CD4-positive, alpha-beta T cell treated with Interleukin-4 for 4 hours (primary cell): ENCODE data around the gene RALBP1.
A peak's percentile ranks its signal among the peaks of the same experiment; 100 is the strongest.

Source experiments
- DNase-seq: peaks from one replicate; pipeline ENCODE4 v3.0.0-alpha.2; 2020

Gene RALBP1

DNA sequence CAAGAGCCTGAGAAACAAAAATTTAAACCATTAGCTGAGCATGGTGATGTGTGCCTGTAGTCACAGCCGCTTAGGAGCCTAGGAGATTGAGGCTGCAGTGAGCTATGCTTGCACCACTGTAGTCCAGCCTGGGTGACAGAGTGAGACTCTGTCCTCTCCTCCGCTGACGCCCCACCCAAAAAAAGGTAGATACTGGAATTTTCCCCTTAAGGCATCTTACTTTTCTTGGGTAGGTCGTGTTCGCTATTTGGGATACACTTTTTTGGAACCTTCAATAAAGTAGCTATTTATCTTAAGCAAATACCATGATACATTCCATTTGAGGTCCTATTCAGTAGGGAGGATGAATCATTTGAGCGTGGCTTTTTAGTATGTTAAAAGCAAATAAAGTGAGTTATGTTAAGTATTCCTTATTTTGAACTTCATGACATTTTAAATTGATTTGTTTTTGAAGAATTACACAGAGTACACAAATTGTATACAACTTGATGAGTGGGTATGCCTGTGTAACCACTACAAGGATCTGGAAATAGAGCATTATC, 38.7 kb downstream of the RALBP1 start:
- no peak for DNase-seq

DNA sequence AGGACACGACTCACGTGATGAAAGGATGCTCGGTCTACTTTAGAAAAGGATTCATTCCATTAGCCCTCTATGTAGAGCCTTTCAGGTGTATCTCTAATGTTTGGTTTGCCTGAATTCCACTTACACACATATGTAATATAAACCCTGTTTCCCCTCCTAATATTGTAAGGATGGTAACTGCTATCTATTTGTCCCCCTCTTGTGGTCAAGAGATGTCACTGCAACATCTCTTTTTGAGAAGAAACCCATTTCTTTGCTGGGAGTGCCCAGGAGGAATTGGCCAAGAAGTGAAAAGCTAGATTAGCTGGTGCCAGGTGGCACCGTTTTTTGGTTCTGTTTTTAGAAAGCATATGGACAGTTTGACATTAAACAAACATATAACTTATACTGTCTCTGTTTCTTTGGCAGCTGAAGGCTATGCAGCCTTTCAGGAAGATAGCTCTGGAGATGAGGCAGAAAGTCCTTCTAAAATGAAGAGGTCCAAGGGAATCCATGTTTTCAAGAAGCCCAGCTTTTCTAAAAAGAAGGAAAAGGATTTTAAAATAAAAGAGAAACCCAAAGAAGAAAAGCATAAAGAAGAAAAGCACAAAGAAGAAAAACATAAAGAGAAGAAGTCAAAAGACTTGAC, 41.2 kb downstream of the RALBP1 start:
- peak; percentile 62 for DNase-seq

DNA sequence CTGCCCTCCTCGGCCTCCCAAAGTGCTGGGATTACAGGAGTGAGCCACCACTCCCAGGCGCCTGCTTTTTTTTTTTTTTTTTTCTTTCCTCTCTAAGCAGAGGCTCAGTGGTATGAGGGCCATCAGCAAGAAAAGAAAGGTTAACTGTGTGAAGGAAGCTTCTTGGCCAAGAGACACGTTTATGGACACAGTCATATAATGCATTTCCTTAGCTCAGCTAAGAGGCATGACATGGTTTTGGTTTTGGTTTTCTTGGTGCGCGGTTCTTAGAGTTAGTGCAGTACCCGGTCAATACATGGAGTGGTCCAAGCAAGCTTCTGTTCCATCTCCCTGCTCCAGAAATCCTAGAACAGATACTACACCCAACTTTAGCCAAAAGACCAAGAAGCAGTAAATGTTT, 42.6 kb downstream of the RALBP1 start:
- DNase-seq = no peak

DNA sequence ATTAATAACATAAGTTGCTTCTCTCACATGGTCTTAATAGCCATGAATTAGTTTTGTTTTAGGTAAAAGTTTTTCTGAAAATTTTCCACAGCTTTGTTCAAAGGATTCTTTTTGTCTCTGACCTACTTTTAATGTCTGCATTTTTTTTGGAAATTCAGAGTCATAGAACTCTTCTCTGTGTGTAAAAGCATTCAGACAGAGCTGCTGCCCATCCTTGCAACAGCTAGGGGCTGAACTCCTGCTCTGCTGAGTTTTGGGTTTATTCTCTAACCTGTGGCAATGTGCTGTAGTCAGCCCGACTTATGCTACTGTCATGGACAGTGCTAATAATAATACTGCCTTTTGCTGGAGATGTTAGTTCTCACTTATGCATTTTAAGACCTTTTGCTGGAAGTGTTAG, 44.1 kb downstream of the RALBP1 start:
- no peak for DNase-seq

DNA sequence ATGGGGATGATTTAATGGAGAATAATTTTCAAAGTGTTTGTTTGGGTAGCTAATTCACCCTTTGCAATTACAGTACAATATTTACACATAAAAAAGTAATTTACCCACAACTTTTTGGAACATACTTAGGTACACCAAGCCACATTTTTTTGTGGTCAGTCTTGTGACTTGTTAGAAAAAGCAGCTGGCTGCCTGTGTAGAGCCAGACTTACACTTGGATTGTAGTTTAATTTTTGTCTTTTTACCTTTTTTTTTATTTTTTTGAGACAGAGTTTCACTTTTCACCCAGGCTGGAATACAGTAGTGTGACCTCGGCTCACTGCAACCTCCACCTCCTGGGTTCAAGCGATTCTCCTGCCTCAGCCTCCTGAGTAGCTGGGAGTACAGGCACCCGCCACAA, 45.4 kb downstream of the RALBP1 start:
- DNase-seq = no peak

DNA sequence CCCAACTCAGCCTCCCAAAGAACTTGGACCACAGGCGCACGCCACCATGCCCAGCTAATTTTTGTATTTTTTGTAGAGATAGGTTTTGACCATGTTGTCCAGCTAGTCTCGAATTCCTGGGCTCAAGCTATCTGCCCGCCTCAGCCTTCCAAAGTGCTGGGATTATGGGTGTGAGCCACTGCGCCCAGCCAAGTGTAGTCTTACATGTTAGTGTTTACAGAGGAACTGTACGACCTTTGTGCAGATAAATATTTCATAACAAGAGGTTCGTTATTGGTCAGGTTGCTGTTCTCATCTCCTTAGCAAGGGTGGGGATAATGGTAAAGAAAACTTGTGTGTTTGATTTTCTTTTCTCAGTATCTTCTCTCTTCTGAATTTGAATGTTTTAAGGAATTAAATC, 46.5 kb downstream of the RALBP1 start:
- DNase-seq = no peak

DNA sequence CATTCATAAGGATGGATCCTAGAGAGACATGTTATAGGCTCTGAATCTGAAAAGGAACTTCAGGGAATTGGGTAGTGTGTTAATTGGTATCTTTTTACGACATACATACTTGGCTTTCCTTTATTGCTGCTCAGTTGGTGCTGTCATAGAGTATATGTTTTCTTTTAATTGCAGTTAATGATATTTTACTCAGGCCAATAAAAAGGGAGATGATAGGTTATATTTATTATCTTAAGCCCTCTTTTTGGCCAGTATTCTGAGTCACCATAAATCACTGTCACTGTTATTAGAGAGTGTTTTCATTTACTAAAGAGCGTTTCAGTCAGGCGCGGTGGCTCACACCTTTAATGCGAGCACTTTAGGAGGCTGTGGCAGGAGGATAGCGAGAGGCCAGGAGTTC, 47.6 kb downstream of the RALBP1 start:
- DNase-seq = no peak

DNA sequence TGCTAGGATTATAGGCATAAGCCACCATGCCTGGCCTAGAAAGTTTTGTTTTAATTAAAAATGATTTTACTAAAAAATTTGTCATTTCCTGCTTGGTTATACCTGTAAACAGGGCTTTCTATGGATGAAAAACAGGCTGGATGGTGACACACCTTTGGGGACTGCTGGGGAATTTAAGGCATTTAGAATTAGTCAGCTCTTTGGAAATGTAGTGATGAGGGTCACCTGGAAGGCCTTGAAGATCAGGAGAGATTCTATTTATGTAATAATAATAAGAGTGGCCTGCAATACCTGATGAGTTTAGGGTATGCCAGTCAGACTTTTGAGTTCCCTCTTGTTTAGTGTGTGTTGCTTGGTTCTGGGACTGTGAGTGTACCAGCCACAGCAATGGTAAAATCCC, 51.1 kb downstream of the RALBP1 start:
- no peak for DNase-seq

DNA sequence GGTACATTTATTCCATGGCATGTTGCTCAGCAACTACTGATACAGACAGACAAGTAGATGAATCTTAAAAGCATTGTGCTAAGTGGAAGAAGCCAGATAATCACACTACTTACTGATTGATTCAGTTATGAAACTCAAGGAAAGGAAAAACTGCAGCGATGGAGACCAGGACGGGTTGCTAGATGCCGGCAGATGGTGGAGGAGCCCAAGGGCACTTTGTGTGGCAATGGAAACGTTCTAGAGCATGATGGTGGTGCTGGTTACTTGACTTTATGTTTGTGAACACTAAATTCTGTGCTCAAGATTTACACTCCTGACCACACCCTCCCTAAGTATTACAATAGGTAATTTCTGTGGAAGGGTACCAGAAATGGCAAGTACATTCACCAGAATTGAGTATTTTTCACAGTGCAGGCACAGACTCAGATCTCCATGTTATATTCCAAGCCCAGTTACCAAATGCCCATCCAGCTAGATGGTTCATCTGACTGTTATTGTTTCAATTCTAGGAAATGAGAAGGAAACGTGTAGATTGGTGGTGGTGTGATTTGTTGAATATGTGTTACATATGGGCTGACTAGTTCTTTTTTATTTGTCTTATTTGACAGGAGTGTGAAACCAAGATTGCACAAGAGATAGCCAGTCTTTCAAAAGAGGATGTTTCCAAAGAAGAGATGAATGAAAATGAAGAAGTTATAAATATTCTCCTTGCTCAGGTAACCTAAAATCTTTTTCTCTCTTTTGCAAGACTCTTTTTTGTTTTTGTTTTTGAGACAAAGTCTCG, 55.1 kb downstream of the RALBP1 start:
- no peak for DNase-seq

DNA sequence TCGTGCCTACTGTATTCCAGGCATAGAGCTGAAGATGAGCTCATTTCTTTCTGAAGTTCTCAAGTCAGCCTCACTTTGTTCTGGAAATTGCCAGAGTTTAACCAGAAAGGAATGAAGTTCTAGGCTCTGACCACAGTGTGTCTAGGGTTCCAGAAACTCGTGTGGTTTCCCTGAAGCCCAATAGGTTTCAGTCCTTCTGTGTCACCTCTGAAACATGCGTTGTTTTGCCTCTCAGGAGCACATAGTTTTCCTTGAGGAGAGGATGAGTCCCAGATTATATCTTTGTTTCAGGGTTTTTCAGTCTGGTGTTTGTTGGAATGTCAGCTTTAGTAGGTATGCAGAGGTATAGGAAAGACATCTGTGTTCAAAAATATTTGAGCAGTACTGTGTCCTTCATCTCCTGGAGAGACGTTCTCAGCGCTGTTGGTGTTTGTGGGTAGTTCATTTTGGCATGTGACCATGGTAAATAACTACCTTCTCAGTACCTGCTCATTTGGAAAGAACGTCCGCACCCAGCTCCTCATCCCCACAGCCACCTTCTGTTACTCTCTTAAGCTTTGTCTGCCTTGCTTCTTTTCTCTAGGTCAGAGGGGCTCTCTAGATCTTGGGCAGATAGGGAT, 56.6 kb downstream of the RALBP1 start:
- DNase-seq = no peak

DNA sequence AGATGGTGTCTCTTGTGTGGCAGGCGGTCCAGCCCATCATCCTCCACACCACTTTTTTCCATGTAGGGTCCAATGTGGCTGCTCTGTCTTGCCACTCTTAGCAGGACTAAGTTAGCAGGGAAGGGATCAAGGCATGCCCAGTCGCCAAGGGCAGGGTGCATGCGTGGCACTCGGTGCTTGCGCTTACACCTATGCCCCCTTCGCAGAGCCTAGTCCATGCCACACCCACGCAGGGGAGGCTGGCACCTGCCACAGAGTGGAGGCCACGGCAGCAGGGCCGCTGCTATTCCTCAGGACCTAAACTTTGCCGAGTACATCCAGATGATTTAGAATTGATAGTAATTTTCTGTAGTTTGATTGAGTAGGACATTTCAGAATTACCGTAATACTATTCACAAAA, 59.5 kb downstream of the RALBP1 start:
- no peak for DNase-seq

DNA sequence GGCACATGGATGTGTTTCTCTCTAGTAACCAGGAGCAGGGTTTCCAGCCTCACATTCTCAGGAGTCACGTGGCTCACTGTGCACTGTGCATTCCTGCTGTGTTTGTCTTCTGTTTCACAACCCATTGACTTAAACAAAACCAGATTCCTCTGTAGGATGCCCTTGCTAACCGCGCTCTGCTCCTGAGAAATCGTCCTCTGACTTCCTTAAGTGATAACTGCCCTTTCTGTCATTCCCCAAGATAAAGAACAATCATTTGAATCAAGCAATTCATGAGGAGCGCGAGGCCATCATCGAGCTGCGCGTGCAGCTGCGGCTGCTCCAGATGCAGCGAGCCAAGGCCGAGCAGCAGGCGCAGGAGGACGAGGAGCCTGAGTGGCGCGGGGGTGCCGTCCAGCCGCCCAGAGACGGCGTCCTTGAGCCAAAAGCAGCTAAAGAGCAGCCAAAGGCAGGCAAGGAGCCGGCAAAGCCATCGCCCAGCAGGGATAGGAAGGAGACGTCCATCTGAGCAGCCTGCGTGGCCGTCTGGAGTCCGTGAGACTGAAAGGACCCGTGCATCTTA, 60.2 kb downstream of the RALBP1 start:
- no peak for DNase-seq

DNA sequence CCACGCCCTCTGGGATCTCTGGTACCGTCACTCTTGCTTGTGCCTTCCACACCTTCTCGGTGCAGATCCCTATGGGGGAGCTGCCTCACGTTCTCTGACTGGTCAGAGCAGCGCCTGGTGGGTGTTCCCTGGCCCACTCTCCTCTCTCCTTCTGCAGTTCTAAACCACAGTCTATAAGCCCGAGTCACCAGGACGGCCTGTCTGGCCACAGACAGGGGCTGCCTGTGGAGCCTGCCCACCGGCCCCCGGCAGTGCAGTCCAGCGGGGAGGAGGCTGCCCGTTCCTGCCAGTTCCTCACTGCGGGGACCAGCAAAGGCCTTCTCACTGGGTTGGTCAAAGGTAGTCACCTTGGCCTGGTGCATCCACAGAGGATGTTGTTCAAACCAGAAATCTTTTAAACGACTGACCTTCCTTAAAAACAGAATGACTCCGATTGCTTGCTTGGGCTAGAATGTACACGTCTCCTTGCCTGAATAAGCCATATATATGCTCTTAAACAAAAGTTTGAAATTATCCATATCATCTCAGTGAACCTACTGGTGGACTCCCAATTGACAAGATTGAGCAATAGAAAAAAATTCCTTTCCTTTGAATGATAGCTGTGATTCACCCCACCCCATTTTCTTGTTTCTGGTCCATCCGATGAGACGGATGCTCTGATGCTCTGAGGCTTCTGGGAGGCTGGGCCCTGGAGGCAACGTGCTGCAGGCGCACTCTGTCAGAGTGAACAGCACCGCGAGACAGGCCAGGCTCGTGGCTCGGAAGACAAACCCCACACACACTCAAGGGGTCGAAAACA, 61.2 kb downstream of the RALBP1 start:
- DNase-seq = no peak

DNA sequence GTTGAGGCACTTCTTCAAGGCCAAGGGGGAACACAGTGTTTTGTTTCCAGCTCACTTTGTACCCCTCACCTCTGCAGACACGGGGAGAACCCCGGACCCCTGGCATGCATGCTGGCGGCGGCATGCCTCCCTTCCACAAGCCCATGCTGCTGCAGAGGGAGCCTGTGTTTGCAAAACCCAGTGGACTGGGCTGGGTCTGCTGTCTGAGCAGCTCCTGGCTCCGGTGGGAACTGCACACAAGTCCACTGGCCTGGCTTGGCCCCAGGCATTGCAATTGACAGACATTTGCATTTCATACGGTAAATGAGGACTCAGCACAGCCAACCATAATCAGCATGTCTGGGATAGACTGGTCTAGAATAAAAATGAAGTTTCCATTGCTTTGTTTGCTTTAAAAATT, 62.4 kb downstream of the RALBP1 start:
- no peak for DNase-seq

DNA sequence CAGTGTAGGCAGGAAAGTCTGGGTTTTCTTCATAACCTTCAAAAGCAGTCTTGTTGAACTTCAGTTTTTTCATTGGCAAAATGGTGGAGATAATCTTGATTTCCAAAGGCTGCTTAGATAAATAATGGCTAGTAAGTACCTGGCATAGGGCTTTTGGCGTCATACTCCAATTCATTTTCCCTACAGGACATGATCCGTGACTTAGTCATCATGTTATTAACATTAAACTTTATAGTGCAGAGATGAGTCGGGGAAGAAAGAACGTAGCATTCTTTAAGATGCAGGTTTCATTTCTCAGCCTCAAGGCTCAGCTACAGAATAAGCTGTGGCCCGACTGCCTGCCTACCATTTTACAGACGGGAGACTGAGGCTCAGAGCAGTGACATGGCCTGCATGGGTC, 64.0 kb downstream of the RALBP1 start:
- no peak for DNase-seq

DNA sequence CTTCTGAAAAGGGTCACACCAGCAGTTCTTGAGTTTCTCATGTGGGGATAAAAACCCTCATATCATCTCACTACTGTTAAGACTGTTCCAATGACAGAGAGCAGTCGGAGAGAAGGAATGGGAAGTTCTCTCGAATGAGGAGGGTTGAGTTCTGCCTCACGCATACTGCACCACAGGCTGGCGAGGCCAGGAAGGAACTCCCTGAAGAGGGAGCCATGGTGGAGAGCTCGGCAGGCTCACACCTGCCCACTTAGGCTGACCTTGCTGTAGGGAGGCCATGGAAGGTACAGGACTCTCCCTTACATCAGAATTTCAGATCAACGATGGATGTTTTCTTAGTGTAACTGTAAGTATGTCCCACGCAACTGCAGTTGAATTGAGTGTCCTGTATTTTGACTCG, 64.6 kb downstream of the RALBP1 start:
- DNase-seq = no peak

DNA sequence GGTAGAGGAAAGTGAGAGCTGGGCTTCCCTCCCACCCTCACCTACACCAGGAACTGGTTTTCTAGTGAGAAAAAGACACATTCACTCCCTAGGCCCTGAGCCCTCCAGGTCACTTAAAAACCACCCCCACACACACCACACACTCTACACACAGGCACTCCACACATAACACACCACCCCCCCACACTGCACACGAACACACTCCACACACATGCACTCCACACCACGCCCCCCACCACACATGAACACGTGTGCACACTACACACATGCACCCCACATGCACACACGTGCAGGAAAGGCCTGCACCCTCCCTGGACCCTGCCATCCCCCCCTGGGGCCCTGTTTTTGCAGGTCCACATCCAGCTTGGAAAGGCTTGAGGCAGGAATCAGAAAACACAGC, 67.6 kb downstream of the RALBP1 start:
- no peak for DNase-seq

DNA sequence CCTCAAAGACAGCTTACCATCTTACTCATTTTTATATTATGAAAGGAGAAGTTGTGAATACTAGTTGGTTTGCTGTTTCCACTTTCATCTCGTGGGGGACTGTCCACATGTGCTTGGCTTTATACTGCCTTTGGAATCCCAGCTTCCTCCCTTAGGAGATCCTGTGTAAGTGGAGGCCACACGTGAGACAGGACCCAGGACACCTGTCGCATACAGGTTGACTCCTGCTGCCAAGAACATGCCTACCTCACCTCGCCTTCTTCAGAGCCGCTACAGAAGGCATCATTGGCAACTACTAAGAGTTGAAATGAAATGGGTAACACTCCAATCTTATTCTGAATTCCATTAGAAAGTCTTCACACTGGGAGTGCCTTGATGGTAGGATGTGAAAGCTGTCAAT, 69.7 kb downstream of the RALBP1 start:
- DNase-seq = no peak

DNA sequence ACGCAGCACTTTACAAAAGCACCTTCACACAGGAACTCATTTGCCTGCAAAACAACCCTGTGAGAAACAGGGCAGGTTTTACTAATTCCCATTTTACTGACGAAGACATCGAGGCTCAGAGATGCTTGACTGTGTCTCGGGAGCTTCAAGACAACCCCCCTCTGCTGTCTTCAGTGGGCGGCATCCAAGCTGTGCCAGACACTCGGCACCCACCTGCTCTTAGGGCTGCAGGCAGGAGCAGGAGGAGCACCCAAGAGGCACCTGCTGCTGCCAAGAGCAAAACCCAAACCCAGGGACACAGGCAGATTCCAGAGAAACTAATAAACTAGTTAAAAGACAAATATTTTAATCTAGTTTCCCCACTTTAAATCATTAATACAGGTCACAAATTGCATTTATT, 71.2 kb downstream of the RALBP1 start:
- no peak for DNase-seq

DNA sequence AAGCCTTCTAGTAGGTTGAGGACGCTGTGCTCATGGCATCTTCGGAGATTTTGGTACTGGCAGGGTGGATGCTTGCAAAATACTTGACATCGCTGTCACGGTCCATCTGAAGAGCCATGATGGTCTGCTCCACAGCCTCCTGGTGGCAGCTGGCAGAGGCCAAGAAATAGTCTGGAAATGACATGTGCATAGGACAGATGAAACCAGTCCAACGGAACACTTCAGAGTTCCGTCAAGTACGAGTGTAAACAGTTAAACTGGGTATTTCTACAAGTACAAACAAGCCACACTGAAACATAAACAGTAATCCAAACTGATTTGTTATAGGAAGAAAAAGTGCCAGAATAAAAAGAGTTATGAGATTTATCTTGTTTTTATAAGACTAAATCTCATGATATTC, 72.5 kb downstream of the RALBP1 start:
- no peak for DNase-seq

DNA sequence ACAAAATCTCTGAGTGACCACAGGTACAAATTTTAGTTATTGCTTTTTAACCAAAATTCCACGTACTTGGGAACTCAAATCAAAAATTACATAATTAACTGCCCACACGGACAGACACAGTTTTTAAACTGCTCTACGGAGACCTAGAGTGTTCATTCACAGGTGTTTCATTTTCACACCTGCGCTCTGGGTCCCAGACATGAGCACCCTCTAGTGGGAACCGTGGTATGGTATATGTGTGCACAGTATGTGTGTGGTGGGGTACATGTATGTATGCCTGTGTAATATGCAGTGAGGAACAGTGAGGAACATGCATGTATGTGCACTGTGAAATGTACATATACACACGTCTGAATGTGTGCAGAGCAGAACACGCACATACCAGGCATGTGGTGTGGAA, 74.1 kb downstream of the RALBP1 start:
- no peak for DNase-seq

DNA sequence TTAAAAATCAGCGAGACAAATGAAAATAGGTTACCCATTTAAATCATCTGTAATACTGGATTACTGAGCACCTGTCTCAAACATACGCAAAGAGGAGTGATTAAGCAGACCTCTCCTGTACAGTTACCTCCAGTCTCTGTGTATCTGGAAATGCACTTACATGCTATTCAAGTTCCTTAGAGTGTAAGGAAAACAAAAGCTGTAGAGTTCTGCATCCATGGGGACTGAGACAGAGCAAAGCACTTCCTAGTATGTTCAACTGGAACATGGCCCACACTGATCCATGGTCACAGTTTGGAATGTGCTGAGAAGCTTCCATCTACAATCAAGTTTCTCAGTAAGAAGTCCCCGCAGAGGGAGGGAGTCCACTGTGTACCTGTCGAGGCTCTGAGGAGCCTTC, 75.1 kb downstream of the RALBP1 start:
- no peak for DNase-seq

DNA sequence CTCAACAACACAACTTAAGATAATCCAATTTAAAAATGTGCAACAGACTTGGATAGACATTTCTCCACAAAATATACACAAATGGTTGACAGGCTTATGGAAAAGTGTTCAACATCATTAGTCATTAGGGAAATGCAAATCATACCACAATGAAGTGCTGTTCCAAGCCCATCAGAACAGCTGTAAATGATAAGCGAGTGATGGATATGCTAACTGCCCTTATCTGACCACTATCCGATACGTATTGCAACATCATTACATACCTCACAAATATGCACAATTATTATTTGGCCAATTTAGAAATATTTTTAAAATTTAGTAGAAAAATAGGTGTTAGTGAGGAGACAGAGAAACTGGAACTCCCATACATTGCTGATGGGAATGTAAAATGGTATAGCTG, 76.9 kb downstream of the RALBP1 start:
- no peak for DNase-seq
